Activated CD4-positive, alpha-beta memory T cell treated with anti-CD3 and anti-CD28 coated beads for 36 hours (primary cell): ENCODE data around the gene RND2. TPM values are rescaled to one million over a fixed set of nuclear protein-coding genes. Genes with fewer than 3 reads are reported as not detected.
"Not testable (repeated sequence)": the region's sequence is repeated elsewhere in the genome, so short reads cannot be mapped to it uniquely, and the experiment has no call there.

Experiments used
- CTCF ChIA-PET: fragments of 350-600 bp; sonication (Branson Sonifier 250); formaldehyde crosslinking; loops from one replicate; lab custom pipeline; 2021; ENCODE audit warnings: antibody characterized with exemption, inconsistent platforms; lab: Charles Lee
- POLR2A ChIA-PET: fragments of 350-600 bp; sonication (Branson Sonifier 250); formaldehyde crosslinking; loops from one replicate; lab custom pipeline; 2021; ENCODE audit warnings: antibody characterized with exemption; lab: Charles Lee
- DNase-seq: peaks from one replicate; pipeline ENCODE4 v3.0.0-alpha.2; 2020
- H3K27ac Mint-ChIP-seq: one replicate; pipeline ENCODE4 v1.8.0; 2021; ENCODE audit warnings: mixed read lengths
- H3K27me3 Mint-ChIP-seq: one replicate; pipeline ENCODE4 v1.8.0; 2021; ENCODE audit warnings: mixed read lengths
- H3K36me3 Mint-ChIP-seq: one replicate; pipeline ENCODE4 v1.8.0; 2021; ENCODE audit warnings: mixed read lengths
- H3K4me1 Mint-ChIP-seq: one replicate; pipeline ENCODE4 v1.8.0; 2021; ENCODE audit warnings: low read depth, mixed read lengths
- H3K4me3 Mint-ChIP-seq: one replicate; pipeline ENCODE4 v1.8.0; 2021; ENCODE audit warnings: mild to moderate bottlenecking, mixed read lengths
- H3K9me3 Mint-ChIP-seq: one replicate; pipeline ENCODE4 v1.8.0; 2021; ENCODE audit warnings: mixed read lengths
- intact Hi-C: fragments of 100-400 bp; cut with micrococcal nuclease; formaldehyde crosslinking; loops from one replicate; pipeline ENCODE4 v1.15.1; 2023
- total RNA-seq, 2 experiments: library from RNA; stranded (reverse); gene quantifications; one replicate each; pipeline ENCODE4 v1.2.3, GENCODE V29; 2021

The RND2 gene, protein sequence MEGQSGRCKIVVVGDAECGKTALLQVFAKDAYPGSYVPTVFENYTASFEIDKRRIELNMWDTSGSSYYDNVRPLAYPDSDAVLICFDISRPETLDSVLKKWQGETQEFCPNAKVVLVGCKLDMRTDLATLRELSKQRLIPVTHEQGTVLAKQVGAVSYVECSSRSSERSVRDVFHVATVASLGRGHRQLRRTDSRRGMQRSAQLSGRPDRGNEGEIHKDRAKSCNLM
- total RNA-seq: under 1 TPM in 1 of 2 experiments, not detected in 1; 0.07 TPM

- DNase-seq: peak; percentile 88
- intact Hi-C loops: loop anchor here (2.0 to 10.0 kb wide), 3 partner anchors 100 to 188 kb away; partner anchors contain the start of genes BRCA1, NBR1 and TMEM106A
- ChIA-PET POLR2A (interaction anchor here (0.7 to 1.7 kb wide), 5 partner anchors 12 to 291 kb away, joined by 3 to 13 read pairs (median 4); partner anchors contain the start of genes IFI35 and RPL27), CTCF (interaction anchor here (0.6 to 1.7 kb wide), 14 partner anchors 10 to 598 kb away, joined by 3 to 10 read pairs (median 3); partner anchors contain the start of genes IFI35 and RPL27)
- no peaks in the 10 kb centered on the region for H3K27me3 Mint-ChIP-seq
- peak within 1 kb of the TSS; percentile 74 for H3K4me3 Mint-ChIP-seq
- H3K27ac Mint-ChIP-seq: peak within 1 kb of the TSS; percentile 21
- peaks cover 21% of the 10 kb centered on the region for H3K4me1 Mint-ChIP-seq
- H3K9me3 Mint-ChIP-seq: no peaks in the 10 kb centered on the region
- no peaks in the 10 kb centered on the region for H3K36me3 Mint-ChIP-seq
These were observed at the start of gene RND2 for GRCh38 chr17:43024407-43025289. Gene RND2 (plus strand): TSS chr17:43025231. CDS start chr17:43025348, 117 bp downstream.

- ChIA-PET CTCF (no interaction called here), POLR2A (no interaction called here)
- H3K27ac Mint-ChIP-seq: no peak overlapping the region
These were observed 49.8 kb upstream of the RND2 start for GRCh38 chr17:42975265-42975664.

DNA sequence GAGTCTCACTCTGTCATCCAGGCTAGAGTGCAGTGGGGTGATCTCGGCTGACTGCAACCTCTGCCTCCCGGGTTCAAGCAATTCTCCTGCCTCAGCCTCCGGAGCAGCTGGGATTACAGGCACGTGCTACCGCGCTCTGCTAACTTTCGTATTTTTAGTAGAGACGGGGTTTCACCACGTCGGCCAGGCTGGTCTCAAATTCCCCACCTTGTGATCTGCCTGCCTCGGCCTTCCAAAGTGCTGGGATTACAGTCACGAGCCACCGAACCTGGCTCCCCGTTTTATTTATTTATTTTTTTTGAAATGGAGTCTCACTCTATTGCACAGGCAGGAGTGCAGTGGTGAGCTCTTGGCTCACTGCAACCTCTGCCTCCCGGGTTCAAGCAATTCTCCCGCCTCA is 49.3 kb upstream of the RND2 start:
- CTCF ChIA-PET: interaction anchor here (0.7 kb wide), 1 partner anchor 212 kb away, joined by 3 read pairs; no protein-coding TSS in a partner anchor
- H3K27ac Mint-ChIP-seq, H3K4me3 Mint-ChIP-seq: not testable (repeated sequence)

More at GRCh38 chr17:42975265-42975664, 49.8 kb upstream of the RND2 start:
- H3K4me1 Mint-ChIP-seq: peaks cover 10% of the 10 kb centered on the region
- no peak for DNase-seq
- H3K36me3 Mint-ChIP-seq: no peaks in the 10 kb centered on the region
- intact Hi-C loops: no loop called here
- no peak overlapping the region for H3K4me3 Mint-ChIP-seq
- no peaks in the 10 kb centered on the region for H3K27me3 Mint-ChIP-seq
- no peaks in the 10 kb centered on the region for H3K9me3 Mint-ChIP-seq

GRCh38 chr17:42979511-42980273 is 45.3 kb upstream of the RND2 start, which contains the start of gene PTGES3L:
Gene PTGES3L (minus strand): TSS chr17:42980080. CDS start chr17:42980053, 27 bp downstream.
- ChIA-PET CTCF (interaction anchor here (1.8 kb wide), 1 partner anchor 18 kb away, joined by 17 read pairs; the partner anchor contains the start of gene RPL27), POLR2A (interaction anchor here (1.7 kb wide), 1 partner anchor 19 kb away, joined by 7 read pairs; the partner anchor contains the start of gene RPL27)
- Mint-ChIP-seq H3K36me3 (peaks cover 16% of the 10 kb centered on the region), H3K4me3 (peak within 1 kb of the TSS; percentile 99), H3K27ac (peak within 1 kb of the TSS; percentile 88), H3K4me1 (peaks cover 28% of the 10 kb centered on the region), H3K27me3 (no peaks in the 10 kb centered on the region), H3K9me3 (no peaks in the 10 kb centered on the region)
- intact Hi-C loops: loop anchor here (1.0 to 5.0 kb wide), 3 partner anchors 15 to 132 kb away; partner anchors contain the start of genes AARSD1 and RPL27
- DNase-seq: peak; percentile 60

More for the DNA sequence above, 49.3 kb upstream of the RND2 start:
- POLR2A ChIA-PET, H3K27me3 Mint-ChIP-seq, H3K9me3 Mint-ChIP-seq, DNase-seq, H3K36me3 Mint-ChIP-seq, intact Hi-C loops: not testable (repeated sequence)
- H3K4me1 Mint-ChIP-seq: peaks cover 12% of the 10 kb centered on the region

DNA sequence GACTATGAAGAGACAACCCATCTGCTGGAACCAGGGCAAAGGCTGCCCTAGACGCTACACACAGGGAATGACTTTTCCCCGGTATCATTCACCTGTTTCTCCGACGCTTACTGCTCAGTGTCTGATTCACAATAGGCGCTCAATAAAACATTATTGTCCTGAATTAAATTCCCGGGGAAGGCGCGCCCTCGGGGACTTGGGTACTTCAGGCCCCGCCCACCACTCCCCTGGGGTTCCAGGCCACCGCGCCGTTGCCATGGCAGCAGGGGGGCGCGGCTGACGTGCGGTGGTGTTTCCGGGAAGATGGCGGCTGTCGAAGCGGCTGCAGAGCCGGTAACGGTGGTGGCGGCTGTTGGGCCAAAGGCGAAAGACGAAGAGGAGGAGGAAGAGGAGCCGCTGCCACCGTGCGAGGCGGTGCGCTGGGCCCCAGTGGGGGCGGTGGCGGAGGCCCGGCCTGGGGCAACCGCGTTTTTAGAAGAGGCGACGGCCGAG is 44.7 kb upstream of the RND2 start, which contains the start of gene RUNDC1:
TSS of gene RUNDC1 (plus strand) at position 292 of the 492 bp plus-strand sequence. CDS start at position 304, 12 bp downstream.
- intact Hi-C loops: loop anchor here (1.0 to 5.0 kb wide), 3 partner anchors 16 to 133 kb away; partner anchors contain the start of genes AARSD1 and RPL27
- no peaks in the 10 kb centered on the region for H3K9me3 Mint-ChIP-seq
- peaks cover 19% of the 10 kb centered on the region for H3K36me3 Mint-ChIP-seq
- H3K27me3 Mint-ChIP-seq: no peaks in the 10 kb centered on the region
- H3K4me3 Mint-ChIP-seq: peak within 1 kb of the TSS; percentile 99
- ChIA-PET CTCF (interaction anchor here (1.8 kb wide), 1 partner anchor 18 kb away, joined by 17 read pairs; the partner anchor contains the start of gene RPL27), POLR2A (interaction anchor here (0.7 to 1.7 kb wide), 2 partner anchors 17 to 18 kb away, joined by 3 to 7 read pairs; partner anchors contain the start of gene RPL27)
- H3K27ac Mint-ChIP-seq: peak within 1 kb of the TSS; percentile 88
- peak; percentile 94 for DNase-seq
- peaks cover 28% of the 10 kb centered on the region for H3K4me1 Mint-ChIP-seq

GRCh38 chr17:42980766-42981397 is 44.1 kb upstream of the RND2 start:
- DNase-seq: peak; percentile 86
- Mint-ChIP-seq H3K27me3 (no peaks in the 10 kb centered on the region), H3K36me3 (peaks cover 23% of the 10 kb centered on the region), H3K27ac (peak overlapping the region; percentile 87), H3K9me3 (no peaks in the 10 kb centered on the region), H3K4me1 (peaks cover 28% of the 10 kb centered on the region), H3K4me3 (peak overlapping the region; percentile 99)
- ChIA-PET POLR2A (interaction anchor here (0.6 to 0.7 kb wide), 2 partner anchors 17 to 135 kb away, joined by 3 read pairs; no protein-coding TSS in a partner anchor), CTCF (interaction anchor here (1.8 kb wide), 1 partner anchor 17 kb away, joined by 17 read pairs; the partner anchor contains the start of gene RPL27)
- intact Hi-C loops: loop anchor here (1.0 to 5.0 kb wide), 3 partner anchors 17 to 134 kb away; partner anchors contain the start of genes AARSD1 and RPL27

DNA sequence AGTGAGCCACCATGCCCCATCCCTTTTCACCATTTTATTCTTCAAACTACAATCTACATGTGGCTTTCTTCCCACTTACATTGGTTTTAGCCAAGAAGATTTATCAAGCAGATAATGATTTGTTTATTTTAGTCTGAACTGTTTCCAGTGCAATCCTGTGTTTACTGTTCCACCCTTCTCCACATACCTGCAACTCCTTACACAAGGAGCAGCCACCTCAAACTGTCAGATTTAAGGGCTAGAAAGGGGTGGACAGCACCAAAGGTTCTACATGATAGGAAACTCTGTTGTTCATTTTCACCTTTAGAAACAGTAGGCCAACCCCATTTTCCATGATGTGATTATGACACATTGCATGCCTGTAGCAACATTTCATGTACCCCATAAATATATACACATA is 42.8 kb upstream of the RND2 start:
- H3K4me1 Mint-ChIP-seq: peaks cover 28% of the 10 kb centered on the region
- DNase-seq: no peak
- H3K27me3 Mint-ChIP-seq: no peaks in the 10 kb centered on the region
- H3K36me3 Mint-ChIP-seq: peaks cover 29% of the 10 kb centered on the region
- no peaks in the 10 kb centered on the region for H3K9me3 Mint-ChIP-seq
- no peak overlapping the region for H3K4me3 Mint-ChIP-seq
- ChIA-PET POLR2A (no interaction called here), CTCF (interaction anchor here (0.6 kb wide), 1 partner anchor 17 kb away, joined by 5 read pairs; no protein-coding TSS in a partner anchor)
- H3K27ac Mint-ChIP-seq: no peak overlapping the region
- intact Hi-C loops: loop anchor here (5.0 kb wide), 1 partner anchor 135 kb away; no protein-coding TSS in a partner anchor

DNA sequence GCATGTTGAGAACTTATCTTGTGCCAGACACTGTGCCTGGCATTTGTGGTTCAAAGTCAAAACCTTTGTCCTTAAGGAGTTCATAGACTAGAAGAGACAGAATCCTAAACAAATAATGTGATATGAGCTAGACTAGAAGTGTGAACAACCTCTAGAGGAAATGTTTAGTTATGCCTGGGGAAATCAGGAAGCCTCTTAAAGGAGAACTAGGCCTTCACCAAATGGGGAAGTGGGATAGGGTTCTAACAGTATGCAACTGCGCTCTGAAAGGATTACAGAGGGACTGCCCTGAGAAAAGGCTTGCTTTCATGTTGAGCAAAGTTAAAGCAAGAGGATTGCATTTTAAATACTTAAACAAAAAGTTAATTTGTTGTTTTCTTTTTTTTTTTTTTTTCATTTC is 39.8 kb upstream of the RND2 start:
- peaks cover 48% of the 10 kb centered on the region for H3K36me3 Mint-ChIP-seq
- H3K4me1 Mint-ChIP-seq: peaks cover 19% of the 10 kb centered on the region
- no peak overlapping the region for H3K27ac Mint-ChIP-seq
- H3K9me3 Mint-ChIP-seq: no peaks in the 10 kb centered on the region
- ChIA-PET POLR2A (no interaction called here), CTCF (interaction anchor here (3.3 kb wide), 1 partner anchor 13 kb away, joined by 15 read pairs; the partner anchor contains the start of gene RPL27)
- H3K4me3 Mint-ChIP-seq: no peak overlapping the region
- no peak for DNase-seq
- intact Hi-C loops: no loop called here
- H3K27me3 Mint-ChIP-seq: no peaks in the 10 kb centered on the region

DNA sequence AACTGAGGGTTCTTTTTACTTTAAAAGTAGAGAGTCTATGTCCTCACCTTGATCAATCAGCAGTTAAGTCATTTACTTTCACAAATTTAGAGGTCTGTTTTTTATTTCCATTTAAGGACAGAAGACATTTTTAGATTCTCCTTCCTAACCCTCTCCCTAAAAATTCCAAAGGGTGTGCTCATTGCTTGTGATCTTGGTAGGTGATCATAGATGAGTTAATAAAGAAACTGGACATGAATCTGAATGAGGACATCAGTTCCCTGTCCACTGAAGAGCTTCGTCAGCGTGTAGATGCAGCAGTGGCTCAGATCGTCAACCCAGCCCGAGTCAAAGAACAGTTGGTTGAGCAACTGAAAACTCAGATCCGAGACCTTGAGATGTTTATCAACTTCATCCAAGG is 35.9 kb upstream of the RND2 start:
- Mint-ChIP-seq H3K27ac (no peak overlapping the region), H3K9me3 (no peaks in the 10 kb centered on the region), H3K4me1 (no peaks in the 10 kb centered on the region), H3K27me3 (no peaks in the 10 kb centered on the region), H3K36me3 (peaks cover 52% of the 10 kb centered on the region), H3K4me3 (no peak overlapping the region)
- DNase-seq: no peak
- intact Hi-C loops: no loop called here
- ChIA-PET POLR2A (no interaction called here), CTCF (no interaction called here)
